GM10266 (cell line): ENCODE data around the gene EGFR.

Source experiments
- DNase-seq: peaks from one replicate; pipeline ENCODE4 v3.0.0; 2012; ENCODE audit errors: extremely low spot score
- CTCF ChIP-seq: IDR thresholded peaks from 2 replicates; pipeline ENCODE4 v1.5.1; 2012; ENCODE audit warnings: mild to moderate bottlenecking, low read depth; ENCODE audit not compliant: control insufficient read depth, insufficient read depth; ENCODE audit errors: missing control alignments

Gene EGFR

GRCh38 chr7:55224810-55225209 is 206.0 kb downstream of the EGFR start:
- DNase-seq, result no peak
- no peak for TF ChIP-seq CTCF

- TF ChIP-seq CTCF, result no peak
- no peak for DNase-seq
Observed at GRCh38 chr7:55230014-55230413, 211.2 kb downstream of the EGFR start.

- TF ChIP-seq CTCF, result no peak
- no peak for DNase-seq
Observed at GRCh38 chr7:55231736-55232280, 213.0 kb downstream of the EGFR start.

DNA sequence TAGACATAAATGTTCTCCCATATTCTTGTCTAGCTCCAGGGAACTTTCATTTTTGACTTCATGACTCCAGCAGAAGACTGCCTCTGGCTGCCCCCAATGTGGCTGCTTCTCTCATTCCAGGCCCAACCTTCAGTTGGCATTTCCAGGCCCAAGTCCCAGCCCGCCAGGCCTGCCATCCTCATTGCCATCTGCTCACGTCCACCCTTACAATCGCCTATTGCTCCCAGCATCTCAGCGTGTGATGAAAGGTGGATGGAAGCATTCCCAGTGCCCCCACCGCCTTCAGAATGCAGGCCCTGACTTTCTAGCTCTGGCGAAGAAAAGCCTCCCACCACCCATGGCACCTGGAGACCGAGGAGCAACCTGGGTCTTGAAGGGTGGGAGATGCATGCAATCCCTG is 214.2 kb downstream of the EGFR start:
- DNase-seq, result no peak
- no peak for TF ChIP-seq CTCF

GRCh38 chr7:55234408-55234807 is 215.6 kb downstream of the EGFR start:
- TF ChIP-seq CTCF, result no peak
- no peak for DNase-seq

- no peak for TF ChIP-seq CTCF
- DNase-seq, result no peak
Observed at GRCh38 chr7:55235115-55235514, 216.3 kb downstream of the EGFR start.

- DNase-seq, result no peak
- TF ChIP-seq CTCF, result no peak
Observed at GRCh38 chr7:55235801-55236200, 217.0 kb downstream of the EGFR start.
